ENCODE data around the gene TFAP2D.

Gene TFAP2D

DNA sequence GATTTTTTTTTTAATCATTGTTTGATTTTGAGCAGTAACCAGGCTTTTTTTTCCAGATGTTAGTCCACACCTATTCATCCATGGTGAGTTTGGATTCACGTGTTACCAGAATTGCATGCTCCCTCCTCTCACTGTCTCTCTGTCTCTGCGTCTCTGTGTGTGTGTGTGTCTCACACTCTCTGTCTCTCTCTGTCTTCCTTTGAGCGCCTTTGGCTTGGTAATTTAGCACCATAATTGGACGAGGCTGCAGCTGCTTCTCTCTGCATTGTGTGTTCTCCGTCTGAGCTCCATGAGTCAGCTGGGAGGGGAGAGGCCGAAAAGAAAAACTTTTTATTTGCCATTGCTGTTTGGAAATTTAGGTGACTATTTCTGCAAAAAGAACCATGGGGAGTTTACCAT lies 108.8 kb downstream of the TFAP2D start:
- no peak for TF ChIP-seq ZNF426 (tag by site-specific recombination; IDR thresholded peaks at IDR 0.05)
- TF ChIP-seq ZNF174 (tag by site-specific recombination; IDR thresholded peaks at IDR 0.05): no peak
- TF ChIP-seq ZNF830 (tag by site-specific recombination; IDR thresholded peaks at IDR 0.05; ENCODE audit: low read depth): no peak
- no peak for TF ChIP-seq ZNF560 (tag by site-specific recombination; IDR thresholded peaks at IDR 0.05; ENCODE audit: borderline replicate concordance)
- no peak for TF ChIP-seq ZFHX2 (tag by site-specific recombination; conservative IDR thresholded peaks at IDR 0.05)
- TF ChIP-seq, protein P1, sequence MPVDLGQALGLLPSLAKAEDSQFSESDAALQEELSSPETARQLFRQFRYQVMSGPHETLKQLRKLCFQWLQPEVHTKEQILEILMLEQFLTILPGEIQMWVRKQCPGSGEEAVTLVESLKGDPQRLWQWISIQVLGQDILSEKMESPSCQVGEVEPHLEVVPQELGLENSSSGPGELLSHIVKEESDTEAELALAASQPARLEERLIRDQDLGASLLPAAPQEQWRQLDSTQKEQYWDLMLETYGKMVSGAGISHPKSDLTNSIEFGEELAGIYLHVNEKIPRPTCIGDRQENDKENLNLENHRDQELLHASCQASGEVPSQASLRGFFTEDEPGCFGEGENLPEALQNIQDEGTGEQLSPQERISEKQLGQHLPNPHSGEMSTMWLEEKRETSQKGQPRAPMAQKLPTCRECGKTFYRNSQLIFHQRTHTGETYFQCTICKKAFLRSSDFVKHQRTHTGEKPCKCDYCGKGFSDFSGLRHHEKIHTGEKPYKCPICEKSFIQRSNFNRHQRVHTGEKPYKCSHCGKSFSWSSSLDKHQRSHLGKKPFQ (tag by site-specific recombination; IDR thresholded peaks at IDR 0.05): no peak
- TF ChIP-seq BCL11B (tag by site-specific recombination; IDR thresholded peaks at IDR 0.05; ENCODE audit: low read depth): no peak
- no peak for TF ChIP-seq ZNF266 (tag by site-specific recombination; IDR thresholded peaks at IDR 0.05; ENCODE audit: low read depth)
- TF ChIP-seq, protein P2, sequence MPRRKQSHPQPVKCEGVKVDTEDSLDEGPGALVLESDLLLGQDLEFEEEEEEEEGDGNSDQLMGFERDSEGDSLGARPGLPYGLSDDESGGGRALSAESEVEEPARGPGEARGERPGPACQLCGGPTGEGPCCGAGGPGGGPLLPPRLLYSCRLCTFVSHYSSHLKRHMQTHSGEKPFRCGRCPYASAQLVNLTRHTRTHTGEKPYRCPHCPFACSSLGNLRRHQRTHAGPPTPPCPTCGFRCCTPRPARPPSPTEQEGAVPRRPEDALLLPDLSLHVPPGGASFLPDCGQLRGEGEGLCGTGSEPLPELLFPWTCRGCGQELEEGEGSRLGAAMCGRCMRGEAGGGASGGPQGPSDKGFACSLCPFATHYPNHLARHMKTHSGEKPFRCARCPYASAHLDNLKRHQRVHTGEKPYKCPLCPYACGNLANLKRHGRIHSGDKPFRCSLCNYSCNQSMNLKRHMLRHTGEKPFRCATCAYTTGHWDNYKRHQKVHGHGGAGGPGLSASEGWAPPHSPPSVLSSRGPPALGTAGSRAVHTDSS (tag by site-specific recombination; IDR thresholded peaks at IDR 0.05): no peak
- no peak for TF ChIP-seq ZNF768 (tag by site-specific recombination; IDR thresholded peaks at IDR 0.05)
- TF ChIP-seq ZNF501 (tag by site-specific recombination; IDR thresholded peaks at IDR 0.05): no peak
- TF ChIP-seq ZNF366 (tag by site-specific recombination; conservative IDR thresholded peaks at IDR 0.05): no peak
- TF ChIP-seq, protein P3, sequence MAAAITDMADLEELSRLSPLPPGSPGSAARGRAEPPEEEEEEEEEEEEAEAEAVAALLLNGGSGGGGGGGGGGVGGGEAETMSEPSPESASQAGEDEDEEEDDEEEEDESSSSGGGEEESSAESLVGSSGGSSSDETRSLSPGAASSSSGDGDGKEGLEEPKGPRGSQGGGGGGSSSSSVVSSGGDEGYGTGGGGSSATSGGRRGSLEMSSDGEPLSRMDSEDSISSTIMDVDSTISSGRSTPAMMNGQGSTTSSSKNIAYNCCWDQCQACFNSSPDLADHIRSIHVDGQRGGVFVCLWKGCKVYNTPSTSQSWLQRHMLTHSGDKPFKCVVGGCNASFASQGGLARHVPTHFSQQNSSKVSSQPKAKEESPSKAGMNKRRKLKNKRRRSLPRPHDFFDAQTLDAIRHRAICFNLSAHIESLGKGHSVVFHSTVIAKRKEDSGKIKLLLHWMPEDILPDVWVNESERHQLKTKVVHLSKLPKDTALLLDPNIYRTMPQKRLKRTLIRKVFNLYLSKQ (tag by site-specific recombination; IDR thresholded peaks at IDR 0.05; ENCODE audit: borderline replicate concordance): no peak
- TF ChIP-seq, protein P4, sequence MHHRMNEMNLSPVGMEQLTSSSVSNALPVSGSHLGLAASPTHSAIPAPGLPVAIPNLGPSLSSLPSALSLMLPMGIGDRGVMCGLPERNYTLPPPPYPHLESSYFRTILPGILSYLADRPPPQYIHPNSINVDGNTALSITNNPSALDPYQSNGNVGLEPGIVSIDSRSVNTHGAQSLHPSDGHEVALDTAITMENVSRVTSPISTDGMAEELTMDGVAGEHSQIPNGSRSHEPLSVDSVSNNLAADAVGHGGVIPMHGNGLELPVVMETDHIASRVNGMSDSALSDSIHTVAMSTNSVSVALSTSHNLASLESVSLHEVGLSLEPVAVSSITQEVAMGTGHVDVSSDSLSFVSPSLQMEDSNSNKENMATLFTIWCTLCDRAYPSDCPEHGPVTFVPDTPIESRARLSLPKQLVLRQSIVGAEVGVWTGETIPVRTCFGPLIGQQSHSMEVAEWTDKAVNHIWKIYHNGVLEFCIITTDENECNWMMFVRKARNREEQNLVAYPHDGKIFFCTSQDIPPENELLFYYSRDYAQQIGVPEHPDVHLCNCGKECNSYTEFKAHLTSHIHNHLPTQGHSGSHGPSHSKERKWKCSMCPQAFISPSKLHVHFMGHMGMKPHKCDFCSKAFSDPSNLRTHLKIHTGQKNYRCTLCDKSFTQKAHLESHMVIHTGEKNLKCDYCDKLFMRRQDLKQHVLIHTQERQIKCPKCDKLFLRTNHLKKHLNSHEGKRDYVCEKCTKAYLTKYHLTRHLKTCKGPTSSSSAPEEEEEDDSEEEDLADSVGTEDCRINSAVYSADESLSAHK (tag by site-specific recombination; IDR thresholded peaks at IDR 0.05): no peak
- TF ChIP-seq ZNF132 (tag by site-specific recombination; IDR thresholded peaks at IDR 0.05; ENCODE audit: borderline replicate concordance): no peak
- no peak for TF ChIP-seq RBAK (tag by site-specific recombination; IDR thresholded peaks at IDR 0.05)
- no peak for TF ChIP-seq KLF8 (tag by site-specific recombination; IDR thresholded peaks at IDR 0.05)
- no peak overlapping the region for H3K27ac ChIP-seq (ENCODE audit: extremely low read depth, low read depth, low read length)
- no peak overlapping the region for H3K4me3 ChIP-seq (ENCODE audit: low read depth, low read length)
- H3K9me3 ChIP-seq (ENCODE audit: control insufficient read depth, insufficient read depth, low read depth, low read length): no peaks in the 10 kb centered on the region; the same call in 1 of the 2 replicates
- H3K36me3 ChIP-seq (ENCODE audit: control insufficient read depth in 2 of 2, insufficient read depth in 1 of 2, low read length in 2 of 2): no peaks in the 10 kb centered on the region
- no peaks in the 10 kb centered on the region for H3K4me1 ChIP-seq (ENCODE audit: control insufficient read depth, insufficient read depth, low read length)
- ChIA-PET CTCF (no interaction called here), POLR2A (no interaction called here)
